HG03064 (cell line): ENCODE results near the gene ITPR1.

Experiments used
- ATAC-seq: cut with Tn5 transposase; IDR thresholded peaks from one replicate; pipeline ENCODE4 v1.9.1; 2021; ENCODE audit warnings: low read depth; ENCODE audit not compliant: unreplicated experiment

ITPR1 gene

GRCh38 chr3:4766263-4766662 is 273.1 kb downstream of the ITPR1 start:
- no peak for ATAC-seq

GRCh38 chr3:4766716-4767499 is 273.8 kb downstream of the ITPR1 start:
- ATAC-seq: no peak

- no peak for ATAC-seq
Measured at GRCh38 chr3:4768021-4768420, 274.9 kb downstream of the ITPR1 start.

- no peak for ATAC-seq
Measured at GRCh38 chr3:4768521-4768920, 275.4 kb downstream of the ITPR1 start.

- no peak for ATAC-seq
Measured at GRCh38 chr3:4770561-4770960, 277.4 kb downstream of the ITPR1 start.

GRCh38 chr3:4771243-4771642 is 278.1 kb downstream of the ITPR1 start:
- no peak for ATAC-seq

- no peak for ATAC-seq
Measured at GRCh38 chr3:4772171-4772804, 279.1 kb downstream of the ITPR1 start.

GRCh38 chr3:4772858-4773257 is 279.7 kb downstream of the ITPR1 start:
- no peak for ATAC-seq

GRCh38 chr3:4773583-4773982 is 280.4 kb downstream of the ITPR1 start:
- no peak for ATAC-seq

GRCh38 chr3:4774531-4774930 is 281.4 kb downstream of the ITPR1 start:
- ATAC-seq: no peak

GRCh38 chr3:4776399-4776979 is 283.3 kb downstream of the ITPR1 start:
- ATAC-seq: peak; percentile 35

GRCh38 chr3:4776980-4777581 is 283.9 kb downstream of the ITPR1 start:
- peak; percentile 72 for ATAC-seq

GRCh38 chr3:4778119-4778518 is 285.0 kb downstream of the ITPR1 start:
- no peak for ATAC-seq

- no peak for ATAC-seq
Measured at GRCh38 chr3:4778740-4779139, 285.6 kb downstream of the ITPR1 start.

GRCh38 chr3:4780545-4780957 is 287.4 kb downstream of the ITPR1 start:
- ATAC-seq: no peak

- ATAC-seq: no peak
Measured at GRCh38 chr3:4782095-4782494, 288.9 kb downstream of the ITPR1 start.

GRCh38 chr3:4785551-4785950 is 292.4 kb downstream of the ITPR1 start:
- ATAC-seq: no peak

GRCh38 chr3:4786431-4786830 is 293.3 kb downstream of the ITPR1 start:
- ATAC-seq: no peak

GRCh38 chr3:4791358-4791757 is 298.2 kb downstream of the ITPR1 start:
- ATAC-seq: no peak

GRCh38 chr3:4793311-4793710 is 300.2 kb downstream of the ITPR1 start:
- no peak for ATAC-seq

- ATAC-seq: no peak
Measured at GRCh38 chr3:4794331-4794730, 301.2 kb downstream of the ITPR1 start.
